ENCODE results near the gene HTT-AS.

HTT-AS gene

GRCh38 chr4:3121596-3121995 is 47.3 kb upstream of the HTT-AS start:
- Histone ChIP-seq H2AFZ (ENCODE audit: low read length) (no peak overlapping the region), H3F3A (ENCODE audit: insufficient read depth, low read length) (no peaks in the 10 kb centered on the region), H3K4me2 (ENCODE audit: low read depth, low read length) (no peak overlapping the region), H3K9ac (ENCODE audit: low read length) (no peak overlapping the region), H4K20me1 (ENCODE audit: insufficient read depth, low read length) (no peaks in the 10 kb centered on the region), H3K79me2 (ENCODE audit: low read length) (no peaks in the 10 kb centered on the region), H3K27me3 (replicated peaks; ENCODE audit: insufficient read depth, low read length) (no peaks in the 10 kb centered on the region), H3K4me1 (ENCODE audit: low read length) (no peaks in the 10 kb centered on the region), H3K9me3 (replicated peaks; ENCODE audit: insufficient read depth, low read length) (no peaks in the 10 kb centered on the region), H3K9me2 (replicated peaks; ENCODE audit: insufficient read depth, low read length) (no peaks in the 10 kb centered on the region), H3K27ac (ENCODE audit: low read length) (no peak overlapping the region), H3K4me3 (ENCODE audit: low read length) (no peak overlapping the region), H3K36me3 (replicated peaks; ENCODE audit: insufficient read depth, low read length) (peaks cover 3% of the 10 kb centered on the region)
- TF ChIP-seq CTCF (IDR thresholded peaks at IDR 0.05; ENCODE audit: low read length) (no peak), EZH2phosphoT487 (IDR thresholded peaks at IDR 0.05; ENCODE audit: low read length) (no peak), EZH2 (optimal IDR thresholded peaks at IDR 0.05; ENCODE audit: low read depth, low read length) (no peak)
- DNase-seq: no peak

GRCh38 chr4:3121110-3121509 is 46.8 kb upstream of the HTT-AS start:
- H3K9me3 ChIP-seq (replicated peaks; ENCODE audit: insufficient read depth, low read length): no peaks in the 10 kb centered on the region
- H3K27ac ChIP-seq (ENCODE audit: low read length): no peak overlapping the region
- H3K79me2 ChIP-seq (ENCODE audit: low read length): no peaks in the 10 kb centered on the region
- H4K20me1 ChIP-seq (ENCODE audit: insufficient read depth, low read length): no peaks in the 10 kb centered on the region
- H3K4me1 ChIP-seq (ENCODE audit: low read length): no peaks in the 10 kb centered on the region
- no peaks in the 10 kb centered on the region for H3K27me3 ChIP-seq (replicated peaks; ENCODE audit: insufficient read depth, low read length)
- DNase-seq: no peak
- no peaks in the 10 kb centered on the region for H3F3A ChIP-seq (ENCODE audit: insufficient read depth, low read length)
- H2AFZ ChIP-seq (ENCODE audit: low read length): no peak overlapping the region
- H3K4me3 ChIP-seq (ENCODE audit: low read length): no peak overlapping the region
- no peak overlapping the region for H3K9ac ChIP-seq (ENCODE audit: low read length)
- TF ChIP-seq EZH2 (optimal IDR thresholded peaks at IDR 0.05; ENCODE audit: low read depth, low read length) (no peak), CTCF (IDR thresholded peaks at IDR 0.05; ENCODE audit: low read length) (no peak), EZH2phosphoT487 (IDR thresholded peaks at IDR 0.05; ENCODE audit: low read length) (no peak)
- H3K9me2 ChIP-seq (replicated peaks; ENCODE audit: insufficient read depth, low read length): no peaks in the 10 kb centered on the region
- H3K4me2 ChIP-seq (ENCODE audit: low read depth, low read length): no peak overlapping the region
- H3K36me3 ChIP-seq (replicated peaks; ENCODE audit: insufficient read depth, low read length): peaks cover 3% of the 10 kb centered on the region

- no peaks in the 10 kb centered on the region for H3K4me1 ChIP-seq (ENCODE audit: low read length)
- H3K27me3 ChIP-seq (replicated peaks; ENCODE audit: insufficient read depth, low read length): no peaks in the 10 kb centered on the region
- no peak overlapping the region for H3K27ac ChIP-seq (ENCODE audit: low read length)
- H3K9me2 ChIP-seq (replicated peaks; ENCODE audit: insufficient read depth, low read length): no peaks in the 10 kb centered on the region
- no peak overlapping the region for H3K9ac ChIP-seq (ENCODE audit: low read length)
- no peaks in the 10 kb centered on the region for H4K20me1 ChIP-seq (ENCODE audit: insufficient read depth, low read length)
- H3K79me2 ChIP-seq (ENCODE audit: low read length): no peaks in the 10 kb centered on the region
- H3K4me3 ChIP-seq (ENCODE audit: low read length): no peak overlapping the region
- H3K36me3 ChIP-seq (replicated peaks; ENCODE audit: insufficient read depth, low read length): peaks cover under 1% of the 10 kb centered on the region
- no peak for DNase-seq
- H2AFZ ChIP-seq (ENCODE audit: low read length): no peak overlapping the region
- no peak for TF ChIP-seq EZH2 (optimal IDR thresholded peaks at IDR 0.05; ENCODE audit: low read depth, low read length)
- TF ChIP-seq EZH2phosphoT487 (IDR thresholded peaks at IDR 0.05; ENCODE audit: low read length): no peak
- no peak for TF ChIP-seq CTCF (IDR thresholded peaks at IDR 0.05; ENCODE audit: low read length)
- no peaks in the 10 kb centered on the region for H3K9me3 ChIP-seq (replicated peaks; ENCODE audit: insufficient read depth, low read length)
- H3K4me2 ChIP-seq (ENCODE audit: low read depth, low read length): no peak overlapping the region
- H3F3A ChIP-seq (ENCODE audit: insufficient read depth, low read length): no peaks in the 10 kb centered on the region
Measured at GRCh38 chr4:3119464-3119863, 45.1 kb upstream of the HTT-AS start.

Data from MM.1S (cell line).